Prostate gland (tissue), 2 donors: Measurements from ENCODE around the gene RAB24.

Source experiments
- POLR2A ChIP-seq: fragments of 450-650 bp; IDR thresholded peaks from one replicate; pipeline ENCODE4 v1.6.1; 2016; ENCODE audit warnings: antibody characterized with exemption, mild to moderate bottlenecking
- POLR2AphosphoS5 ChIP-seq: sonication (generic); formaldehyde crosslinking; IDR thresholded peaks from one replicate; pipeline ENCODE4 v1.6.1; 2017; ENCODE audit warnings: antibody characterized with exemption
- TF ChIP-seq, protein P1 (sequence below), 4 experiments: fragments of 200-600 bp in 2 of 4; fragments of 450-650 bp in 2 of 4; sonication (generic) in 2 of 4; IDR thresholded peaks; 1 replicate in 3 of 4; 2 replicates in 1 of 4; pipeline ENCODE4 v1.5.1; 2016 to 2019; ENCODE audit warnings: antibody characterized with exemption in 4 of 4, mild to moderate bottlenecking in 2 of 4, moderate library complexity in 2 of 4

DNA sequence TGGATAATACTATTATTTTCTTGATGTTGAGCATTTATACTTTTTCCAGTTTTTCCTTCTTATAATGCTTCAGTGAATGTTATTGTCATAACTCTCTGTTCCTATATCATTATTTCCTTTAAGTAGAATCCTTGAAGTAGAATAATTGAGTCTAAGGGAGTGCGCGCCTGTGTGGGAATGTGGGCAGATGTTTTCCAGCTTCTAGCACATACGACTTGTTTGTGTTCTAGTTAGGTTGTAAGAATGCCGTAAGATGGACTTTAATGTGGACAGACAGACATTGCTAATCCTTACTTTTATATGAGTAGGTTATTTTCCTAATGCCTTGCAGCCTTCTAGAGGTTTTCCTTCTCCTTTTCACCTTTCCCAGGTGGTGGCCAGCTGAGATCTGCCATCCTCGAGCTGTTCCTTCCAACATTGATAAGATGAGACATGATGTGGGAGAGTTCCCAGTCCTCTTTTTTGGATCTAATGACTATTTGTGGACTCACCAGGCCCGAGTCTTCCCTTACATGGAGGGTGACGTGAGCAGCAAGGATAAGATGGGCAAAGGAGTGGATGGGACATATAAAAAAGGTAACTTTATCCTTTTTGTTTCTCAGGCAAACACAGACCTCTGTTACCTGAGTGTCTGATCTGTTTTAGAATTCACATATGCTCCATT lies 34.2 kb downstream of the RAB24 start:
- no peak for TF ChIP-seq POLR2A
- TF ChIP-seq, protein P1, sequence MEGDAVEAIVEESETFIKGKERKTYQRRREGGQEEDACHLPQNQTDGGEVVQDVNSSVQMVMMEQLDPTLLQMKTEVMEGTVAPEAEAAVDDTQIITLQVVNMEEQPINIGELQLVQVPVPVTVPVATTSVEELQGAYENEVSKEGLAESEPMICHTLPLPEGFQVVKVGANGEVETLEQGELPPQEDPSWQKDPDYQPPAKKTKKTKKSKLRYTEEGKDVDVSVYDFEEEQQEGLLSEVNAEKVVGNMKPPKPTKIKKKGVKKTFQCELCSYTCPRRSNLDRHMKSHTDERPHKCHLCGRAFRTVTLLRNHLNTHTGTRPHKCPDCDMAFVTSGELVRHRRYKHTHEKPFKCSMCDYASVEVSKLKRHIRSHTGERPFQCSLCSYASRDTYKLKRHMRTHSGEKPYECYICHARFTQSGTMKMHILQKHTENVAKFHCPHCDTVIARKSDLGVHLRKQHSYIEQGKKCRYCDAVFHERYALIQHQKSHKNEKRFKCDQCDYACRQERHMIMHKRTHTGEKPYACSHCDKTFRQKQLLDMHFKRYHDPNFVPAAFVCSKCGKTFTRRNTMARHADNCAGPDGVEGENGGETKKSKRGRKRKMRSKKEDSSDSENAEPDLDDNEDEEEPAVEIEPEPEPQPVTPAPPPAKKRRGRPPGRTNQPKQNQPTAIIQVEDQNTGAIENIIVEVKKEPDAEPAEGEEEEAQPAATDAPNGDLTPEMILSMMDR (IDR thresholded peaks at IDR 0.05), result no peak
- no peak for TF ChIP-seq POLR2AphosphoS5
